Stimulated activated CD8-positive, alpha-beta memory T cell treated with anti-CD3 and anti-CD28 coated beads, Interleukin-7, amount 100 ng/mL, for 24 hours (primary cell): ENCODE data around the gene TGFA.
"Not testable (repeated sequence)": the region's sequence is repeated elsewhere in the genome, so short reads cannot be mapped to it uniquely, and the experiment has no call there.

Experiments used
- DNase-seq: peaks from one replicate; pipeline ENCODE4 v3.0.0-alpha.2; 2020; ENCODE audit warnings: low read depth

Gene TGFA

GRCh38 chr2:70498054-70498453 lies 55.6 kb downstream of the TGFA start:
- DNase-seq: no peak

DNA sequence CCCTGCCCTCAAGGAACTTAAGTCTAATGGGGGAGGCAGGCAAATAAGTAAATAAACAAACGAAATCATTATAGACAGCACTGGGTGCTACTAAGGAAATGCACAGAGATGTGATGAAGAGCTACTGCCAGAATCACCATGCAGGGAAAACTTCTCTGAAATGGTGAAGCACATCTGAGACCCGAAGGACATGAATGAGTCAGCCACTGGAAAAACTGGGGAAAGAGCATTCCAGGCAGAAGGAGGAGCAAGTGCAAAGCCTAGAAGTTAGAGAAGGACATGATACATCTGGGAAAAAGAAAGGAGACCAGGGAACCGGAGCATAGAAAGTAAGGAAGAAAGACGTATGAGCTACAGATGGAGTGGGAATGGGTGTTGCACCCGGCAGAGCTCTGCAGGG lies 56.8 kb downstream of the TGFA start:
- no peak for DNase-seq

DNA sequence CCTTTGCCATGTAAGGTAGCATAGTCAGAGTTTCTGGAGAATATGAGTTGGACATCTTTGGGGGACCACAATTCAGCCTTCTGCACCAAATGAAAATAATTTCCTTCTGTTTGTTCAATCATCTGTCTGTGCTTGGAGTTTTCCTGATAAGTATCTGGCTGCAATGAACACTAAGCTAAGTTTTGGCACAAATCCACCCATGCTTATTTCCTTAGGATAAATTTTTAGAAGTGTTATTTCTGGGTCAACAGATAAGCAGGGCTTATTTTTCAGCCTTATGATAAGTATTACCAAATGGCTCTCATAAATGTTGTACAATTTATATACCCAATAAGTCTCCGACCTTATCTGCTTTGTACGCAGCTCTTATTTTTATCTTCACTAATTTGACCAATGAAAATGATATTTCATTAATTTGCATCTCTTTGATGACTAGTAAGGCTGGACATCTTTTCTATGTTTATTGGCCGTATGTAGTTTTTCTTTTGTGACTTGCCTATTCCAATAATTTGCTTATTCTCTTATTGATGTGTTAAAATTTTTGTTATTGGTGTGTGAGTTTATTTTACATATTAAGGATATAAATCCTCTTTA lies 59.2 kb downstream of the TGFA start:
- no peak for DNase-seq

GRCh38 chr2:70490381-70490780 lies 63.2 kb downstream of the TGFA start:
- DNase-seq: no peak

GRCh38 chr2:70489165-70489564 lies 64.5 kb downstream of the TGFA start:
- no peak for DNase-seq

DNA sequence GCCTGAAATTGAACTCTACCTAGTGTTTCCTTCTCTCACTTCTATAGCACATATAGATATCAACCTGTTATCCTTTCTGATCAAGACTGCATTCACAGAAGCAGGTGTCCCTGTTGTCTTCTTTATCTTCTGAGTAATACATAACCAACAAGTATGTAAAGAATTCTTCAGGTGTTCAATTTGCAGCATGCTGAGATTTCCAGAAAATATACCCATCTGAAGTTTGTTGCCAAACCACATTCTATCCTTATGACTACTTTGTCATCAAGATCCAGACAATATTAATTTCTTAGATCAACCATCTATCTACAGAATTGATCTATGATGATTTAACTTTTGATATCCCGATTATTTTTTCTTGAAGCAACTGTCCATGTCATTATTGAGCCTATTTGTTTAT lies 69.5 kb downstream of the TGFA start:
- DNase-seq: no peak

- DNase-seq: no peak
Observed at GRCh38 chr2:70482401-70482800, 71.2 kb downstream of the TGFA start.

- DNase-seq: no peak
Observed at GRCh38 chr2:70480468-70480867, 73.2 kb downstream of the TGFA start.

- DNase-seq: no peak
Observed at GRCh38 chr2:70479816-70480215, 73.8 kb downstream of the TGFA start.

DNA sequence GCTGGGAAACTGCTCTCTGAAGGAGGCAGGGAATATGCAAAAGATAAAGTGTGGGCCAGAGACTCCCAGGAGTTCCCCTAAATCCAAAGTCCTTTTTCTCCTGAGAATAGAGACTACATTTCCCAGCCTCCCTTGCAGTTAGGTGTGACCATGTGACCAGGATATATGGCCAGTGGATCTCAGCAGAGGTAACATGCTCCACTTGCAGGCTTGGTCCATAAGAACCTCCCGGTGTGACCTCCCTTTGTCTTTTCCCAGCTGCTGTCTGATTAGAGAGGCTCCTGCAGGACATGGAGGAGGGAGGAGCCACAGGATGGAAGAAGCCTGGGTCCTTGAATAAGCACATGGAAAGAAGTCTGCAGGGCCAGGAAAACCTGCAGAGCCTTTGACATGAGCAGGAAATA lies 76.2 kb downstream of the TGFA start:
- DNase-seq: no peak

DNA sequence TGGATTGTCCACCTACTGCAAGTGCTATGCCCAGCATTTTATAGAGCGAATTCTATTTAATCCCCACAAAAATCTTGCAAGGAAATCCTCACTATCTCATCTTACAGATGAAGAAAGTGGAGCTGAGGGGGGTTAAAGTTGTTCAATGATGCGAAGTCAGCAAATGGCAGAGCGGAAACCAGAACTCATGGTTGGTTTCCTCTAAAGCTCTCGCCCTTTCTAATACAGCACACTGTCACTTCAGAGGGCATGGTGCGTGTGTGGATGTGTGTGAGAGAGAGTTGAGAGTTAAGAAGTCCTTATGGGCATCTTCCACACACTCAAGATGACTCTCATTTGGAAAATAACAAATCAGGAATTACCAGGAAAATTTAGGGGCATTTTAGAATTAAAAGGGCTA lies 78.4 kb downstream of the TGFA start:
- DNase-seq: no peak

GRCh38 chr2:70474256-70474848 lies 79.3 kb downstream of the TGFA start:
- no peak for DNase-seq

- no peak for DNase-seq
Observed at GRCh38 chr2:70473101-70473722, 80.4 kb downstream of the TGFA start.

GRCh38 chr2:70472221-70472890 lies 81.3 kb downstream of the TGFA start:
- DNase-seq: no peak

DNA sequence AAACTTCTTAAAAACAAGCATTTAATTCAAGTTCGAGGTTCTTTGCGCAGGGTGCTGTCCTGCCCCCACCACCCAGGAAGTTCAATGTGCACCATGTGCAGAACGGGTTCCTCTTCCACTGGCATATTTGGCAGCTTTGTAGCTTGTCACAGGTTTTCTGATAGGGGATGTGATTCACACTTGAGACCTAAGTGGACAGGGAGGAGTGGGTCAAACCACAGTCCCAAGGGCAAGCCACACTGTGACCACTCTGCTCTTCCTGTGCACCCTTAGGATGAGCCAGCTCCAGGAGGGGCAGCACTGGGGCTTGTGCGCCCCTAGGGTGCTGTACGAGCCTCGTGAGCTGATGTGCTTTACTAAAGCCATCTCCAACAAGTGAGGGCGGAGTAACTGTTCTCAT lies 82.5 kb downstream of the TGFA start:
- no peak for DNase-seq

DNA sequence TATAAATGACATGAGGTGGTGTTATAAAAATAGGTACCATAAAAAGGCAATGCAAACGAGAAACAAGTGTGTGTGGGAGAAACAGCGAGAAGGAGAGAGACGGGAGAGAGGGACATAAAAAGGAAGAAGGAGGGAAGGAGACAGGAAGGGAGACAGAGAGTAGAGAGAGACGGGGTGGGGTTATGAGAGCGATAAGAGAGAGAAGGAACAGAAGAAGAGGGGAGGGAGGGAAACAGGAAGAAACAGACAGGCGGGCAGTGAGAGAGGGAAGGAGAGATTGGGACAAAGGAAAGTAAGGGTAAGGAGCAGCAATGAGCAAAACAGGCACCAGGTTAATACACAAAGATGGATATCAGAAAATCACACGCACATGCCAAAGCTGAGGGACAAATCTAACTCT lies 83.7 kb downstream of the TGFA start:
- DNase-seq: no peak

DNA sequence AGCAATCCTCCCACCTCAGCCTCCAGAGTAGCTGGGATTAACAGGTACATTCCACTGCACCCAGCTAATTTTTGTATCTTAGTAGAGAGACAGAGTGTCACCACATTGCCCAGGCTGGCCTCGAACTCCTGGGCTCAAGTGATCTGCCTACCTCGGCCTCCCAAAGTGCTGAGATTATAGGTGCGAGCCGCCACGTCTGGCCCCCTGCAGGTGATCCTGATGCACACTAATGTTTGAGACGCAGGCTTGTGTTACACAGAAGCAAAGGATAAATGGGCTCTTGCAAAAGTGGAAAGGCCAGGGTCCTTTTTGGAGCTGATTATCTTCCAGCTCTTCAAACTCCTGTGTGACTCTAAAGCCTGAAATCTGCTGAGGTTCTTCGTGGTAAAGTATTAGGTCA lies 84.2 kb downstream of the TGFA start:
- DNase-seq: no peak

- DNase-seq: no peak
Observed at GRCh38 chr2:70468878-70469277, 84.7 kb downstream of the TGFA start.

DNA sequence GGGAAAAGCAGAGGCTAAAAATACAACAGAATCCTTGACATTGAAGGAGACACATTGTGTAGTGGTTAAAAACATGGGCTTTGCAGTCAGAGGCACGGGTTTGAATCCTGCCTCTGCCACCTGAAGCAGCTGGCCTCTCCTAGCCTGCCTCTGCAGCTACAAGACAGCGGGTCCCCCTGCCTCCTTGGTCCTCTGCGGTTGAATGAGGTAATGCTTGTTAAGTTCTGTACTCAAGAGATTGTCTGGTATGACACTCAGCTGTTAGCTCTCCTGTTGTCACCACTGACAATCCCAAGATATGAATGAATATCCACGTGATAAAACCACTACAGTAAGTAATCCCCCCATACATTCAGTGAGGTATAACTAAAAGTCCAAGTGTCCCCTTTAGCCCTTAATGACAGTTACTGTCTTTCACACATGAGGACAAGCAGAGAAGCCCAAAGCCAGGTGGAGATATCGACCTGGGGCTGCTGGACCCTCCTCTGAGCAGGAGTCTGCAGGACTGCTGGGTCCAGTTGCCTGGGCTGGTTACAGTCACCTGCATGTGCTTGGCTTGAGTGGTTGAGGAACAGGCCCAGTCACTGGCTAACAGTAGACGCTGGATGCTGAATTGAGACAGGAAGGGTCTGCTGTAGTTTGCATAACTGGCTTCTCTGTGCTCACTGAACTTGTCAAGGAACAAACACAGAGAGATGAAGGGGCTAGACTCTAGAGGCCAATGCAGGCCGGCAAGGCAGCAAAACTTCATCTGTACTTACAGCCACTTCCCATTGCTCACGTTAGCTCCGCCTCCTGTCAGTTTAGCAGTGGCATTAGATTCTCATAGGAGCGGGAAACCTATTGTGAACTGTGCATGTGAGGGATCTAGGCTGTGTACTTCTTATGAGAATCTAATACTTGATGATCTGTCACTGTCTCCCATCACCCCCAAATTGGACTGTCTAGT lies 85.5 kb downstream of the TGFA start:
- DNase-seq: no peak

- DNase-seq: no peak
Observed at GRCh38 chr2:70467237-70467636, 86.4 kb downstream of the TGFA start.

DNA sequence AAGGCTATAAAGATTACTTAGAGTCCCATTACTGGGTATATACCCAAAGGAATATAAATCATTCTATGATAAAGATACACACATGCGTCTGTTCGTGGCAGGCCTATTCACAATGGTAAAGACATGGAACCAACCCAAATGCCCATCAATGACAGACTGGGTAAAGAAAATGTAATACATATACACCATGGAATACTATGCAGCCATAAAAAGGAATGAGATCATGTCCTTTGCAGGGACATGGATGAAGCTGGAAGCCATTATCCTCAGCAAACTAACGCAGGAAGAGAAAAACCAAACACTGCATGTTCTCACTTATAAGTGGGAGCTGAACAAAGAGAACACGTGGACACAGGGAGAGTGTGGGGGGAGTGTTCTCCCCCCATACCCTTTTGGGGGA lies 87.0 kb downstream of the TGFA start:
- not testable (repeated sequence) for DNase-seq

GRCh38 chr2:70463997-70464396 lies 89.6 kb downstream of the TGFA start:
- DNase-seq: no peak
